ENCODE data around the gene SELENOI.
"Not testable (repeated sequence)": the region's sequence is repeated elsewhere in the genome, so short reads cannot be mapped to it uniquely, and the experiment has no call there.

The SELENOI gene

GRCh38 chr2:26327291-26328272 lies 18.4 kb upstream of the SELENOI start:
- DNase-seq (ENCODE audit: low read depth in 2 of 2): no peak

GRCh38 chr2:26329083-26329482 lies 16.9 kb upstream of the SELENOI start:
- DNase-seq (ENCODE audit: low read depth in 2 of 2): not testable (repeated sequence)

GRCh38 chr2:26330114-26330549 lies 15.8 kb upstream of the SELENOI start:
- DNase-seq (ENCODE audit: low read depth in 2 of 2): peak; percentile 62 to 66

- no peak for DNase-seq (ENCODE audit: low read depth in 2 of 2)
These were observed 15.3 kb upstream of the SELENOI start for GRCh38 chr2:26330604-26331003.

- not testable (repeated sequence) for DNase-seq (ENCODE audit: low read depth in 2 of 2)
These were observed 14.6 kb upstream of the SELENOI start for GRCh38 chr2:26331321-26331720.

- no peak for DNase-seq (ENCODE audit: low read depth in 2 of 2)
These were observed 12.7 kb upstream of the SELENOI start for GRCh38 chr2:26333293-26333692.

GRCh38 chr2:26335231-26335630 lies 10.7 kb upstream of the SELENOI start:
- no peak for DNase-seq (ENCODE audit: low read depth in 2 of 2)

- DNase-seq (ENCODE audit: low read depth in 2 of 2): no peak
These were observed 9.2 kb upstream of the SELENOI start for GRCh38 chr2:26336719-26337118.

GRCh38 chr2:26337298-26337697 lies 8.6 kb upstream of the SELENOI start:
- DNase-seq (ENCODE audit: low read depth in 2 of 2): no peak

- DNase-seq (ENCODE audit: low read depth in 2 of 2): no peak
These were observed 5.1 kb upstream of the SELENOI start for GRCh38 chr2:26340831-26341230.

- peak; percentile 39 to 49 for DNase-seq (ENCODE audit: low read depth in 2 of 2)
These were observed 1.2 kb upstream of the SELENOI start for GRCh38 chr2:26344581-26345282.

GRCh38 chr2:26345283-26345544 lies 729 bp upstream of the SELENOI start:
- DNase-seq (ENCODE audit: low read depth in 2 of 2): no peak

GRCh38 chr2:26346454-26347053 lies 611 bp downstream of the SELENOI start, which contains the start of gene ADGRF3:
TSS of gene ADGRF3 (minus strand) at chr2:26346789. CDS start at chr2:26346234, 555 bp downstream.
- DNase-seq (ENCODE audit: low read depth in 2 of 2): peak; percentile 41 to 44

- no peak for DNase-seq (ENCODE audit: low read depth in 2 of 2)
These were observed 1.4 kb downstream of the SELENOI start for GRCh38 chr2:26347286-26347865.

- no peak for DNase-seq (ENCODE audit: low read depth in 2 of 2)
These were observed 3.7 kb downstream of the SELENOI start for GRCh38 chr2:26349690-26350089.

- no peak for DNase-seq (ENCODE audit: low read depth in 2 of 2)
These were observed 5.6 kb downstream of the SELENOI start for GRCh38 chr2:26351375-26352090.

- DNase-seq (ENCODE audit: low read depth in 2 of 2): peak in 1 of 2 donors; percentile 20
These were observed 6.9 kb downstream of the SELENOI start for GRCh38 chr2:26352892-26353291.

GRCh38 chr2:26354469-26354868 lies 8.5 kb downstream of the SELENOI start:
- DNase-seq (ENCODE audit: low read depth in 2 of 2): not testable (repeated sequence)

- DNase-seq (ENCODE audit: low read depth in 2 of 2): no peak
These were observed 9.4 kb downstream of the SELENOI start for GRCh38 chr2:26355038-26355995.

- DNase-seq (ENCODE audit: low read depth in 2 of 2): no peak
These were observed 10.2 kb downstream of the SELENOI start for GRCh38 chr2:26356111-26356510.
